Posterior vena cava (tissue), 2 donors: ENCODE data around the gene LMNA. TPM values are rescaled to one million over a fixed set of nuclear protein-coding genes. Genes with fewer than 3 reads are reported as not detected.
"Not testable (repeated sequence)": the region's sequence is repeated elsewhere in the genome, so short reads cannot be mapped to it uniquely, and the experiment has no call there.

ENCODE experiments used
- DNase-seq: peaks from one replicate; pipeline ENCODE4 v3.0.0-alpha.2; 2020; ENCODE audit warnings: low spot score
- intact Hi-C, 2 donors: fragments of 100-400 bp; cut with DNase I; formaldehyde crosslinking; loops; one replicate each; pipeline versions ENCODE4 v1.14.1 to v1.14.2; 2022 to 2023
- long read RNA-seq, 2 donors: library from polyadenylated mRNA; unstranded; transcript quantifications; one replicate each; pipeline ENCODE4 v2.0.0, GENCODE V29; 2020 to 2021
- total RNA-seq, 2 donors: library from RNA; stranded (reverse); fragmentation: NEBNext Ultra II Directional; extraction: Animal tissue kit (Norgen Biotek cat#: 25700); gene quantifications; one replicate each; pipeline ENCODE4 v1.2.1, GENCODE V29; 2021
- donor health status: DM: yes; HTN: yes; CAD: no.
- donor health status: DM: yes; HTN: yes; CAD: no.

LMNA gene
- 100 to 1,000 TPM; 500 to 599 TPM for total RNA-seq
- long read RNA-seq, donor 1, transcript LMNA-206 (12 exons, 3,190 nt): major isoform, 180 of 425 reads
- long read RNA-seq, donor 1, partial matches to known transcripts: 216 of 425 reads
- long read RNA-seq, donor 1, other reads (novel, unspliced or antisense): 23 of 425 reads
- long read RNA-seq, donor 2, transcript LMNA-206 (12 exons, 3,190 nt): major isoform, 1,478 of 2,903 reads
- long read RNA-seq, donor 2, transcript LMNA-217 (5 exons, 1,348 nt): minor isoform, 7 of 2,903 reads
- long read RNA-seq, donor 2, transcript LMNA-221 (3 exons, 576 nt): minor isoform, 5 of 2,903 reads
- long read RNA-seq, donor 2, transcript LMNA-201 (11 exons, 3,137 nt): minor isoform, 6 of 2,903 reads
- long read RNA-seq, donor 2, partial matches to known transcripts: 1,289 of 2,903 reads
- long read RNA-seq, donor 2, other reads (novel, unspliced or antisense): 118 of 2,903 reads

DNA sequence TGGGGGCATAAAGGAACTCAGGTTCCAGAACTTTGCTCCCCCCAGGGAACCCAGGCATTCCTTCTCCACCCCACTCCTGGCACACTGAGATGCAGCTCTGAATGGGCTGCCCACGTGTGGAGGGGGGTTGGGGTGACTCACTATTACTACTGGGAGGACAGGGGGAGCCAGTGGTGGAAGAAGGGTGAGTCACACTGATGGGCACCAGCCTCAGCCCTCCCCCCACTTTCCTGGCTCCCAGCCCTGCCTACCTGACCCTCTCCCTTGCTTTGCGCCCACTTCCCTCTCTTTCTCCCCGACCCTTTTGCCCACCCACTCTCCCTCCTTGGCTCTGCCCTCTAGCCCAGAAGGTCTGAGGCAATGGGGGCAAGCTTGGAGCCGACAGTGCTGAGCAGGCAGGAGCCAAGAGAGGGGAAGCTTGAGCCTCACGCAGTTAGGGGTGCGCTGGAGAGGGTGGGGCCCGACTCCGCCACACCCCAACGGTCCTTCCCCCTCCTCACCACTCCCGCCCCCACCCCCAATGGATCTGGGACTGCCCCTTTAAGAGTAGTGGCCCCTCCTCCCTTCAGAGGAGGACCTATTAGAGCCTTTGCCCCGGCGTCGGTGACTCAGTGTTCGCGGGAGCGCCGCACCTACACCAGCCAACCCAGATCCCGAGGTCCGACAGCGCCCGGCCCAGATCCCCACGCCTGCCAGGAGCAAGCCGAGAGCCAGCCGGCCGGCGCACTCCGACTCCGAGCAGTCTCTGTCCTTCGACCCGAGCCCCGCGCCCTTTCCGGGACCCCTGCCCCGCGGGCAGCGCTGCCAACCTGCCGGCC, at the start of gene LMNA:
Gene LMNA (plus strand): TSS at position 611 of the 818 bp plus-strand sequence. CDS start 208 bp downstream, outside the sequence.
- intact Hi-C loops: no loop called here
- peak; percentile 98 for DNase-seq

DNA sequence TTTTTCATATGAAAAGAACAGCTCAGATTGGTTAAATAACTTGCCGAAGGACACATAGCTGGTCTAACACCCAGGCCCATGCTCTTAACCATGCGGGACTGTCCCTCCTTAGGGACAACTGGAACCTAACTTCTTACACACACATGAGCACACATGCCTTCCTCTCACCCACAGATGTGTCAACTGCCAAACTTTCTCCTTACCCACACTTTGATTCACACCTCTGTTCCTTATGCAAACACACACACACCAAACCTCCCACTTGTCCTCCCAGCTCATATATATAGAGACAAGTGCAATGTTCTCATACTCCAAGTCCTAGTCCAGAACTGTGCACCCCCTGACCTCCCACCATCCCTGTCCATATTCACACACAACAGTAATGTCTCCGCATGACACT, 49.3 kb upstream of the LMNA start:
- DNase-seq: no peak
- intact Hi-C loops: no loop called here

- no peak for DNase-seq
- intact Hi-C loops: no loop called here
Measured at GRCh38 chr1:156065871-156066270, 48.6 kb upstream of the LMNA start.

DNA sequence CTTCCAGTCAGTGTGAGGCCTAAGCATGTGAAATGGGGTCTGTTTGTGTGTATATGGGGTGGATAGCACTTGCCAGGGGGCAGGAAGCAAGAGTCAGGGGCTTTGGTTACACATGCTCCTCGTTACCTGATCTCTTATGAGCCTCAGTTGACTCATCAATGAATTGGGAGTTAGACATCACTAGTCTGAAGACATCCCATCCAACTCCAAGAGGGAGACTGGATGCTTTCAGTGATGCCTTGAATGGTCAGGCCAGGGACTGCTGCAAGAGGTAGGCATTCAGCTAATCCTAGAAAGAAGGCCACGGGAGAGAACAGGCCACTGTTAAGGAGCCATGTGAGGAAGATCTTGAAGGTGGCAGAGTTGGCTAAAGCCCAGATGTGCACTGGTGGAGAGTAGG, 47.2 kb upstream of the LMNA start:
- intact Hi-C loops: no loop called here
- DNase-seq: no peak

GRCh38 chr1:156069490-156070455, 44.7 kb upstream of the LMNA start:
- DNase-seq: no peak
- intact Hi-C loops: no loop called here

DNA sequence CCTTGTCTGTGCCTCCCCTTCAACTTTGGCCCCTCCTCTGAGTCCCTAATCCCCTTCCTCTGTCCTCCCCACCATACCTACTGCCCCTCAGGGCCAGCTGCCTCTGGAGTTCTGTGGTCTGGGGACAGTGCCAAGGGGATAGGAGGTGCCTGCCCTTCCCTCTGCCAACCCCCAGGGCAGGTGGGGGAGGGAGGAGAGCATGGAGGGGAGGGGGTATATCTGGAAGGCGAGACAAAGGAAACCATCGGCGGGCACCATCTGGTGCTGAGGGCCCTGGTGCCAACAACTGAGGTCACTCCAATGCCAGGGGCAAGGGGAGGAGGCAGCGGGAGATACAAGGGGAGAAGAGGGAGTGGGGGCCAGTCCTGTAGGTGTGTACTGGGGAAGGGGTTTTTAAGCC, 44.0 kb upstream of the LMNA start:
- intact Hi-C loops: no loop called here
- no peak for DNase-seq

DNA sequence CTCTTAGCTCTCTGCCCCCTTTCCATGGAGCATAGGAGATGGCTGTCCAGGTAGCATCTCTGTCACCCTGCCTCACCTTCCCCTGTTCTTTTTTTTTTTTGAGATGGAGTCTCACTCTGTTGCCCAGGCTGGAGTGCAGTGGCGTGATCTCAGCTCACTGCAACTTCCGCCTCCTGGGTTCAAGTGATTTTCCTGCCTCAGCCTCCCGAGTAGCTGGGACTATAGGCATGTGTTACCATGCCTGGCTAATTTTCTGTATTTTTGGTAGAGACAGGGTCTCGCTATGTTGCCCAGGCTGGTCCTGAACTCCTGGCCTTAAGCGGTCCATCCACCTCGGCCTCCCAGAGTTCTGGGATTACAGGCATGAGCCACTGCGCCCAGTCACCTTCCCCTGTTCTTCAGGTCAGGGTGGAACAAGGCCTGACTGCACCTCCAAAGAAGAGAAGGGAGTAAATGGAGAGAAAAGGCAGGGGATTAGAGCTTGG, 43.1 kb upstream of the LMNA start:
- intact Hi-C loops, DNase-seq: not testable (repeated sequence)

- DNase-seq: no peak
- intact Hi-C loops: no loop called here
Measured at GRCh38 chr1:156072251-156072650, 42.3 kb upstream of the LMNA start.

DNA sequence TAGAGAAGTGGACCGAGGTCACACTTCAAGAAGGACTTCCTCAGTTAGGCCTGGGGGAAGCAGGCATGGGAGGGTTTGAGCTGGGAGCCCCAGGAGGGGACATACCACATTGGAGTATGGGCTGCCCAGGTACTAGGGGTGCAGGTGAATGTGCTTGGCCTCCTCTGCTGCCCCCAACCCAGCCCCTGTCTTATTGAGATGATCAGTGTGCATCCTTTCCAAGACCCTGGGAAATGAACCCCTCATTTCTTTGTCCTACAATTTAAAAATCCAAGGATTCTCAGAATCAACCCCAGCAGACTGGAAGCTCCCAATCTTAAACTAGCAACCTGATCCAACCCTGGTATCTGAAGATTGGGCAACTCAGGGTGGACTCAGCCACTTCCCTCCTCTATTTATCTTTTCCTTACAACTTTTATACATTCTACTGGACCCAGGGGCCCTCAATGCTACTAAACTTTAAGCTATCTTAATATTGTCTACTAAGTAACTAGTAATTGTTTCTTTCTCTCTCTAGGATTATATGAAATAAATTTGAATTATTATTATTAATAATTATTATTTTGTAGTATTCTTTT, 41.3 kb upstream of the LMNA start:
- no peak for DNase-seq
- intact Hi-C loops: no loop called here

GRCh38 chr1:156073740-156074139, 40.8 kb upstream of the LMNA start:
- intact Hi-C loops: no loop called here

GRCh38 chr1:156074661-156075060, 39.9 kb upstream of the LMNA start:
- intact Hi-C loops: no loop called here
- DNase-seq: no peak

More at GRCh38 chr1:156073740-156074139, 40.8 kb upstream of the LMNA start:
- DNase-seq: no peak

DNA sequence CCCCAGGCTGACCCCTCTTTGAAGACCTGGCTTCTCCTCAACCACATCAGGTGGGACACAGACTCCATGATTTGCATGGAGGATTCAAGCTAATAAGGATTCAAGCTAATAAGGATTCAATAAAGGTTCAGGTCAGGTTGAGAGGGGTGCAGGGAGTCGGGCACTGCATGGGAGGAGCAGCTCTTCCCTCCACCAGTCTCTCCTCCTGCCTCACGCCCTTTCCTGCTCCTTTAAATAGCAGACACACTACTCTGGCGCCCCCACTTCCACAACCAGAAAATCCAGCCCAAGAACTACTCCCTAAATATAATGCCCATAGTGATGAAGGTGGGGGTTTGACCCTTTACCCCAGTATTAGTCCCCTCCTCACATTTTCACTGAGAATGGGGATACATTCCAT, 39.3 kb upstream of the LMNA start:
- no peak for DNase-seq
- intact Hi-C loops: no loop called here

DNA sequence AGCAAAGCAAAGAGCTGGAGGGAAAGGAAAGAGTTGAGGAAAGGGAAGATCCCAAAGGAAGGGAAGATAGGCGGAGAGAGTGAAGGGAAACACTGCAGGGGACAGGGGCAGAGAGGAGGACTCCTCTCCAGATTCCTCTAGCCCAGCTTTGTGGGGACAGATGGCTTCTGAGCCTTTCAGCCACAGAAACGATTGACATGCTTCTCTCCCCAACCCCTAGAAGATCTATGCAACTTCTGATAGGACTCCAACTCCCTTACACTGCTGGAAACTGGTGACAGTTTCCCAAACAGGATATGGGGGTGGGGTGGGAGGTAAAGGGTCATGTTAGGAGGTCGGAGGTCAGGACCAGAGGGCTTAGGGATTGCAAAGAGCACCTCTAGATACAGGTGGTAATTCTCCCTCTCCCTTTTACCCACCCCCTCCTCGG, 38.7 kb upstream of the LMNA start:
- no peak for DNase-seq
- intact Hi-C loops: no loop called here

DNA sequence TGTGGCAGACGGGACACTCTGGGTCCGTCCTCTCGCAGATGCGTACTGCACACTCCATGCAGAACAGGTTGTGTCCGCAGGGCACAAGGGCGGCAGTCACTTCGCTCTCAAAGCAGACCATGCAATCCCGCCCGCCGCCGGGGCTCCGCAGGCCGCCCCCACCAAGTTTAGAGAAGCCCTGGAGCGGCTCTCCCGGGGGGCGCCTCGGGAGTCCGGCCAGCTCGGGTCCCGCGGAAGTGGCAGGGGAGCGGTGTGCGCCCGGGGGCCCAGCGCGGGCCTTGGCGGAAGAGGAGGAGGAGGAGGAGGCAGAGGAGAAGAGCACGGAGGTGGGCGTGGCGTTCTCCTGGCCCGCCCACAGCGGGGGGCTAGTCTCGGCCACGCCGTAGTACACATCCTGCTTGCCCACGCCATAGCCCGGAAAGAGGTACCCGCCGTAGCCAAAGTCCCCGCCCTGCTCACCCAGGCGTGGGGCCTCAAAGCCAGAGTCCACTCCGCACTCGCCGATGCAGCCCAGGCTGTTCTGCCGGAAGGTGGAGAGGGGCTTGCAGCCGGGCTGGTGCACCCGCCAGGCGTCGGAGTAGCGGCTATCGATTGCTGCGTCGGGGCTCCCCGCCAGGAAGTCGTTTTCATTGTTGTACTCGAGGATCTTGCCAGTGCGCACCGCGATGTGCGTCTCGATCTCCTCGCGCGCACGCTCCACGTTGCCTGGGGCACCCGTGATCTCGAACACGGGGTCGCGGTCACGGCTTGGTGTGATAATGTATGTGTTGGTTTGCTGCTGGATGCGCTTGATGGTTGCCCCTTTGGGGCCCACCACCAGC, 37.7 kb upstream of the LMNA start:
- intact Hi-C loops: no loop called here
- DNase-seq: no peak

DNA sequence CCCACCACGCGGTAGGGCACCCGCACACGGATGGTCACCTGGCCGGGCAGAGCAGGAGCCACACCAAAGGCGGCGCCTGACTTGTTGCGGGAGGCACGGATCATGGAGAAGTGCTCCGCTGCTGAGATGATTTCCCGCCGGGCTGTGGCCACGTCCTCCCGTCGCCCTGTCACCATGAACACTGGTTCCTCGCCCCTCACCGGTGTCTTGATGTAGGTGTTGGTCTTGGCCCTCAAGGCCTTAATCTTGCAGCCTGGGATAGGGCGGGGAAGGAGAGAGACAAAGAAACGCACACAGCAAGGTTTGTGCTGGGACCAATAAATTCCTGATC, 37.1 kb upstream of the LMNA start:
- no peak for DNase-seq
- intact Hi-C loops: no loop called here

- no peak for DNase-seq
- intact Hi-C loops: no loop called here
Measured at GRCh38 chr1:156078728-156079127, 35.8 kb upstream of the LMNA start.

- intact Hi-C loops: no loop called here
- DNase-seq: no peak
Measured at GRCh38 chr1:156079762-156080161, 34.7 kb upstream of the LMNA start.

DNA sequence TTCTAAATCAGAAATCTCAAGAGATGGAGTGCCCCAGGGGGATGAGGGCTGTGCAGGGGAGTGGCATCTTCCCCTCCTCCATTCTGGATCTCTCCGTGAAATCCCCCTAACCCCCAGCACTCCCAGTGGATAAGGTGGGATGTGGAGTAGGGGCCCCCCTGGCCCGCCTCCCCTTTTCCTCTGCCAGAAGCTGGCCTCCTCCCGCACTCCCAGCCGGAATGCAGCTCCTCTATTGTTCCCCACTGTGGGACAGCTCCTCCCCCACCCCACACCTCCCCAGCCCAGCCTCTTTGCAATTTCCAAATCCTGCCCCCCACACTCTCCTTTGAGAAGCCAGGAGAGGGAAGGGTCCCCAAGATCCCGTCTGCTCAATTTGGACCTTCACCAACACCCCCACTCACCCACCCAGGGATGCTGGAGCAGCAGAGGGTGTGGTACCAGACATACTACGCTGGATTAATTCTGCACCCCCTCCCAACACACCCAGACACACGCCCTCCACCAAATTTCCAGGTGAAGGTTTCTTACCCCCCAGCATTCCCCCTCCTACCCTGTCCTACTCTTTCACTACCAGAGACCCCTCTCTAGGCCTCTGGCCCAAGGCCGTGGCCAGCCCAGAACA, 34.2 kb upstream of the LMNA start:
- intact Hi-C loops: no loop called here
- no peak for DNase-seq
